ENCODE measurements around the gene SFT2D3.
A peak's percentile ranks its signal among the peaks of the same experiment; 100 is the strongest.

The SFT2D3 gene, protein sequence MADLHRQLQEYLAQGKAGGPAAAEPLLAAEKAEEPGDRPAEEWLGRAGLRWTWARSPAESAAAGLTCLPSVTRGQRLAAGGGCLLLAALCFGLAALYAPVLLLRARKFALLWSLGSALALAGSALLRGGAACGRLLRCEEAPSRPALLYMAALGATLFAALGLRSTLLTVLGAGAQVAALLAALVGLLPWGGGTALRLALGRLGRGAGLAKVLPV

DNA sequence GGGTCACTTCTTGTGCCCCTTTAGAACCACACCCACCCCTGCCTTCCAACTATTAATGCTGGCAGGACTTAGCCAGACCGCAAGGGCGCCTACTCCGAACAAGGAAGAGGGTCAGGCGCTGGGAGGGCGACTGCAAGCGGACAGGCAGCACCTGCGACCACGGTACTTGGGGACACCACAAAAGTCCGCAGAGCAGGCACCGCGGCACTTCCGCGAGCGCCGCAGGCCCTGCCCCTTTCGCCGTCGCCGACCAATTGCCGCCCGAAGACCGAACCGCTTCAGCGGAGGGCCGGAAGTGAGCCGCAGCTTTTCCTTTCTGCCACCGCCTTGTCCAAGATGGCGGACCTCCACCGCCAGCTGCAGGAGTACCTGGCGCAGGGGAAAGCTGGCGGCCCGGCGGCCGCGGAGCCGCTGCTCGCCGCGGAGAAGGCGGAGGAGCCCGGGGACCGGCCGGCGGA, at the start of gene SFT2D3:
Gene SFT2D3, plus strand, starts transcription at position 305 of the 458 bp plus-strand sequence. Its CDS starts 32 bp downstream, at position 337.
- peak; percentile 95 for DNase-seq (ENCODE audit: low spot score)

DNA sequence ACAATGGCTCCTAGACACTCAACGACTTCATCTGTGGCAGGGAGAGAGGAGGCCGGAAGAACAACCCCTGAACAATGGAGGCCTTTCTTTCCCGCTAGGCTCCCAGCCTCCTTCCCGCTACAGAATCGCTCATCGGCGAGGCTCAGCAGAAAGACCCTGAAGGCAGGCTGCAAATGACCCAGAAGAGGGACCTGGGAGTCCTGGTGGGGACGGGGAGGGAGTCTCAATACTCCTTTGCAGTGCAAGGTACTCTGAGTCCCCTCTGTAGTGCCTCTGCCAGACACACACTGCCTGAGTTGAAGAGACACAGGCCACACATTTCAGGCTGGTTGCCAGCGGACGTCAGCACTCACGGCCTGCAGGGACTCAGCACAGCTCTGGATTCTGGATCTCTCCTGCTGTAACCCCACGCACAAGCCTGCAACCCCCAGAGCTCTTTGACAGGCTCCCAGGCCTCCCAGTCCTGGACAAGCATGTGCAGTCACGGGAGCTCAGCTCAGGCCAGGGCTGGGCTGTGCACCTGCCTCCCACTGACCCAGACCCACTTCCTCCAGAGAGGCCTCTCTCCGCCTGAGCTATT, 49.2 kb upstream of the SFT2D3 start:
- peak; percentile 84 for DNase-seq (ENCODE audit: low spot score)

DNA sequence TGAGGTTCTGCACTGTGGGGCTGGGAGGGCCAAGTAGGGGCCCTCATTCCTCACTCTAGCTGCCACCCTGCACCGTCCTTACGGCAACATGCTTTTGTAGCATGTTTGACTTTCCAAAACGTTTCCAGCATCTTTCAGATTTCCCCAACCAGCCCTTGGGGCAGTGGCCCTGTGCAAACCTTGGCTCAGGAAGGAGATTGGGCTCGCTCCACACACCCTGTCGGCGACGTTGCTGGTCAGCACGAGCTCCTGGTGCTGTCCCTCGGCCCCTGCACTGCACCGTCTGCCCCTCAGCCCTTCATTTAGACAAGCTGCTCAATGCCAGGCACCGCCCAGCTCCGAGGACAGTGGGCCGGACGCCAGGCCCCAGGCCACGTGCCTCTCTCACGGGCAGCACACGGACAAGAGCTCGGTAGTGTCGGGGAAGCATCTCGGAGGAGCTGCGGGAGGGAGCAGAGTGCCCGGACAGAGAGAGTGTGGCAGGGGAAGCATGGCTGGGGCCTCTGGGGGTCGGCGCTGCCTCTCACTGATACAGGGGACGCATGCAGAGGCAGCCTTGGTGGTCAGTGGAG, 48.4 kb upstream of the SFT2D3 start:
- no peak for DNase-seq (ENCODE audit: low spot score)

DNA sequence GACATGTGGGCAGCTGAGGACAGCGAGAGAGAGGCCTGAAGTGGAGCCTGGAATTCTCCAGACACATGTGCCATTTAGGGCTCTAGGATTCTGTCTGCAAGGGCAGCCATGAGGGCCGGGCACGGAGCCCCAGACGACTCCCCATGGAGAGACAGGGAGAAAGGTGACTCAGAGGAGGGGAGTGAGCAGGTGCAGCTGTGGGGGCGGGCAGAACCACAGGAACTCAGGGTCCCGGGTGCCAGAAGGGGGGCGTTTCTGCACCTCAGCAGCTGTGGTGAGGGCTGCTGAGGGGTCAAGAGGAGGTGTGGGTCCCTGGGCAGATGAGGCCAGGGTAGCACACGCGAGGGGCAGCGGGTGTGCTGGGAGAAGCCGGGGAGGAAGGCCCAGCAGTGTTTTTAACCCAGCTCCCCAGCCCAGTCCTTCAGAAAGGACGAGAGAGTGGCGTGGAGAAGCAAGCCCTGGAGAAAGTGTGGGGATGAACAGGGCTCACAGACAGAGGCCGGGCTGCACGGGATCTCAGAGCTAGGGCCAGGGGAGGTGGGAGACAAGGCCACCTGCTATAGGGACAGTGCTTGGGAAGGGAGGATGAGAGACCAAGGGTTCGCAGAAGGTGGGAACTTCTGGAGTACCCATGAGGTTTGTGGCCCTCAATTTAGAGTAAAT, 47.7 kb upstream of the SFT2D3 start:
- DNase-seq (ENCODE audit: low spot score) = no peak

DNA sequence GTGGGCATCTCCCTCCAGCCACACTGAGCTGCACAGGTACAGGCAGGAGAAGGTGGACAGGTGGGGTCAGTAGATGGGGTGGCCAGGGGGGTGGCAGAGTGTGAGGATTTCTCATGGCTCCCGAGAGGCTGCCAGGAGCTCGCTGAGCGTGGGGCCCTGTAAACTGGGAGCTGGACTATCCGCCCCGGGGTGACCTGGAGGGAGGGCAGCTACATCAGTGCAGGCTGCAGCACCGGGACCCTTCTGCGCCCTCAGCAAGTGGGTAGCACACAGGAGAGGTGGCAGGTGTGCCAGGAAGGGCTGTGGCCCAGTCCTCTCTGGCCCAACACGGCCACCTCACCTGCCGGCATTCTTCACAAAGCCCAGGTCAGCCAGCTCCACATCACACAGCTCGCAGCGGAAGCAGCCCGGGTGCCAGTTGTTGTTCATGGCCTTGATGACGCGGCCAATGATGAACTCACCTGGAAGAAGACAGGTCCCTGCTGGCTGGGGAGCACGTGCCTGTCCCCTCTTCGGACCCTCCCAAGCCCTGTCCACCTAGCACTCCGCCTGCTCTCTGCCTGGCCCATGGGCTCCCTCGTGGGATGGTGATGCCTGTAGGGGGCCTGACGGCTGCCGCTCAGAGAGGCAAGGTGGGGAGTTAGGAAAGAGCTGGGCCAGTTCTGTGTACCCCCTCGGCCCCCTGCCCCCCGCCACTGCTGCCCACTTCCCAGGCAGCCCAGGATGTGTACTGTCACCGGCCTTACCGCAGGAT, 47.0 kb upstream of the SFT2D3 start:
- DNase-seq (ENCODE audit: low spot score) = no peak

DNA sequence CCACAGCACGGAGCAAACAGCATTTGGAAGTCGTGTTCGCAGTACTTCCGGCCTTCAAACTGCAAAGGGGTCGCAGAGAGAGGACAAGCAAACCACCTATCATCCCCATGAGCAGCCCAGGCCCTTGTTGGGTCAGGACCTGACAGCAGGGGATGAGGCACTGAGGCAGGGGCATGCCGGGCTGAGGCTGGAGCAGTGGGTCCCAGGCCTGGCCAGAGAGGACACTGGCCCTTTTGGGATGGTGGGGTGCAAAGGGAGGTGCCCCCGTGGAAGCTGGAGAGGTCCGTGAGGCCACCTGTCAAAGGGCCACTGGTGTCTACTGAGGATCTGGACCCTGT, 46.5 kb upstream of the SFT2D3 start:
- DNase-seq (ENCODE audit: low spot score) = no peak

DNA sequence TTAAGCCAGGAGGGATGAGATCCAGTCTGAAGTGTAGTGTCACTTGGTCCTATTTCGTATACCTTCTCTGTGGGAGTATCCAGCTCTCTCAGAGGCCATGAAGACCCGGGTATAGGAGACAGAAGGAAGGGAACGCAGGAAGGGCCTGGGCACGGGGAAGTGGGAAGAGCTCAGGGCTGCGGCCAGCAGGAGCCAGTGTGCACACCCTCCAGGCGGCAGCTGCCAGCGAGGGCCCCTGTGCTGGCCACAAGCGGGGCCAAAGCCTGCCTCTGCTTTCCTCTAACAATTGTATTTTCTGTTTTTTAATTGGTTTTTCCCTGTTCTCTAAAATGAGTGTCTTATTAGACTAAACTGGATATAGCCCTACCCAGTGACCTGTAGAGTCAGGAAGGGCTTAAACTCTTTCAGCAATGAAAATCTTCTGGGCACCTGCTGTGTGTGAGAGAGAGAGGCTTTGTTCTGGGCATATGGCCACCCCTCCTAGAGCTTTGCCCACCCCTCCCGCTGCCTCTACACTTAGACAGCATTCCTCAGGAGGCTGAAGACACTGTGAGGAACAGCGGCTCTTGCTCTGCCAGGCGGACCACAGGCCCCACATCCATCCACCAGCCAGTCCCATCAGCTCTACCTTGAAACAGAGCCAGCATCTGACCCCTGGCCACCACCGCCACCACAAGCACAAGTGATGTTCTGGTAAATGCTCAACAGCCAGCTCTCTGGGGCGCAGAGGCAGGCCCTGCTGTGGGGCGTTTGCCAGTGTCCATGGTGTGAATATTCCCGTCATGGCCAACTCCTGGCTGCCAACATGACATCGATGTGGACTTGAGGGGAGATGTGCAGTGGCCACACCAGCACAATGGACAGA, 45.9 kb upstream of the SFT2D3 start:
- DNase-seq (ENCODE audit: low spot score) = no peak

DNA sequence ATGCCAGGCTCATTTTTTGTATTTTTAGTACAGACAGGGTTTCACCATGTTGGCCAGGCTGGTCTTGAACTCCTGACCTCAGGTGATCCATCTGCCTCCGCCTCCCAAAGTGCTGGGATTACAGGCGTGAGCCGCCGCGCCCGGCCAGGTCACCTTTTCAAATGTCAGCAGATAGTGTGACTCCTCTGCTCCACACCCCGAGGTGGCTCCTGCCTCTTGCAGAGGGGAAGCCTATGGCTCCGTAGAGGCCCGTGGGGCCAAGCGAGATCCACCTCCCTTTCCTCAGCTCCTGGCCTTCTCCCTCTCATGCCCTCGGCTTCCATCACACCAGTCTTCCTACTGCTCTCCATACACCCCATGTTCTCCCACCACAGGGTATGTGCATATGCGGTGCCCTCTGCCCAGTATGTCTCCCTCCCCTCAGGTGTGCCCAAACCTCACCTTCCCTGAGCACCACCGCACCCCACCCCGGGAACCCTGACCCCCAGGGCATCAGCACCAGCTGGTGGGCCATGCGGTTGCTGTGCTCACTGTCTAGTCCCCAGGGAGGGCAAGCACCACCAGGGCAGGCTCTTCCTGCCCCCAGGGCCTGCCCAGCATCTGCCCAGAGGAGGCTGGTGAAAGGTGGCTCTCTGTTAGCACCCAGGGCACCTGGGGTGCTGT, 44.6 kb upstream of the SFT2D3 start:
- no peak for DNase-seq (ENCODE audit: low spot score)

DNA sequence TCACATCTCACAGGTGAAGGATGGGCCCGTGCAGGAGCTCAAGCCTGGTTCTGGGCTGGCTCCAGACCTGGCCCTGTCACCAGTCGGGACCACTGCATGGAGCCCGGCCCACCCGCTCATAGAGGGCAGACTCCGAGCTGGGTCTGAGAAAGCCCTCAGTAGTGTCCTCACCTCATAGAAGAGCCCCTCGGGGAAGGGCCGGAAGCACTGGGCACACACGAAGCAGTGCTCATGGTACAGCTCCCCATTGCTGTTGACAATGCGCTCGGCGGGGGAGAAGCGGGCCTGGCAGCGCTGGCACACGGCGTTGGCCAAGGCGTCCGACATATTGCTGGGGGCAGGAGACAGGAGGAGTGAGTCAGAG, 44.1 kb upstream of the SFT2D3 start:
- DNase-seq (ENCODE audit: low spot score) = no peak

DNA sequence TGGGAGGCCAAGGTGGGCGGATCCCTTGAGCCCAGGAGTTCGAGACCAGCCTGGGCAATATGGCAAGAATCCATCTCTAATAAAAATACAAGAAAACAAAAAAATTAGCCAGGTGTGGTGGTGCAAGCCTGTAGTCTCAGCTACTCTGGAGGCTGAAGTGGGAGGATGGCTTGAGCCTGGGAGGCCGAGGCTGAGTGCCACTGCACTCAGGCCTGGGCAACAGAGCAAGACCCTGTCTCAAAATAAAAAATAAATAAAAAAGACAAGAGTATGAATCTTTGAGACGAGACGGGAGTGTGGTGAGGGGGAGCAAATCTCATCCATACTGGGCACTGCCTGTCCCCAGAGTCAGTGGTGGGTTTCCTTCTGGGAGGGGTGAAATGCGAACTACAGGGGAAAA, 43.2 kb upstream of the SFT2D3 start:
- no peak for DNase-seq (ENCODE audit: low spot score)

DNA sequence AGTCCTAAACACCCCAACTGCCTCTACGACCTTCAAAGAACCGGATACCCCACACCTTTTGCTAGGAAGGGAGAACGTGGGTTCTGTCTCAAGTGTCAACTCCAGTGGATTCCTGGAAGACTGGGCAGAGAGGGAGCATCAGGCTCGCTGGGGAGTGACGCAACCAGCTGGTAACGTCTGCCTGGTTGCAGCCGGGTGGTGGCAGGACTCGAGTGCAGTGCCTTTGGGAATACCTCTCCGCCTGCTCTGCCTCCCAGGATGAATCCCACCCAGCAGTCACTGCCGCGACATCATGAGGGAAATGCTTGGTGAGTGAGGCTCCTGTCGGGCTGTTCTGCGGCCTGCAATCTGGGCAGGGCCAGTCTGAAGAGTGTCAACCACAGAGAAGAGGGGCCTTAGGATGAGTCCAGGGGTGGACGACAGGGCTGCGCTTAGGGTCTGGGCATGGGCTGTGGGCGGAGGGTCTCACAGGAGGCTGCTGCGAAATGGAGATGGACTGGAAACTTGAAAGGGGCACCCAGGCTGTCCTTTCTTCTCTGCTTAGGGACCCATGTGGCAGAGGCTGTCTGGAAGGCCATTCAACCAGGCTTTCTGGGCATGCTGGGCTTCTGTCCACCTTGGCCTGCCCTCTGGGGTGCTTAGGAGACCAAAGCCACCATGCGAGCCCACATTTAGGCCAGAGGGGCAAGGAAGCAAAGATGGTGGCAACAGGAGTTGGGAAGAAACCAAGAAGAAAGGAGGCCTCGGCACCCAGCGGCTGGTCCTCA, 42.5 kb upstream of the SFT2D3 start:
- DNase-seq (ENCODE audit: low spot score) = no peak

DNA sequence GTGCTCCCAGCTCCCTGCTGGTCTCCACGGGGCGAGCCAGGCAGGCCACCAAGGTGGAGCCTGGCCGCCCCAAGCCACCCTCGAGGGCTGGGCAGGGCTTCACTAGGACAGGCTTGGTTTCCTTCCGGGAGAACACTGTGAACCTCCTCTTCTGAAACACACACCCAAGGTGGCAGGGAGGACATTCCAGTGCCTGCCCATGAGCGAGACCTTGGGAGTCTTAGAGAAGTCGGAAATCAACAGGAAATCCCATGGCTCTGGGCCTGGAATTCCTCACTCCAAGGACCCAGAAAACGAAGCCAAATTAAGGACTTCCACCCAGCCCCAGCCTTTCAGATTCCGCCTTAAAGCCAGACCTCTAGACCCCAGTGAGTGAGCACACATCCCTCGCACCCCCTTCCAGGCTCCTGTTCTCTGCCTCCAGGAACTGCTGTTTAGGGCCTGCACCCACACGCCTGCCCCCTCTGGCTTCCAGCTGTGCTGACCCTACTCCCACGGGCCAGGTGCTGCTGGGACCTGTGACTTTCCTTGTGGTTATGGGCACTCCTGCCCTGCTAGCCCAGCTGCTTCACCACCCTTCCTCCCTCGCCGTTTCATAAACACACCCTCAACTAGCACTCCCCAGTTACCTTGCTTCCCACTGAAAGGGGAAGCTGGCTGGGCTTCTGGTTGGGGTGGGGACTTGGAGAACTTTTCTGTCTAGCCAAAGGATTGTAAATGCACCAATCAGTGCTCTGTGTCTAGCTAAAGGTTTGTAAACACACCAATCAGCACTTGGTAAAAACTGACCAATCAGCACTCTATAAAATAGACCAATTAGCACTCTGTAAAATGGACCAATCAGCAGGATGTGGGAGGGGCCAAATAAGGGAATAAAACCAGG, 41.6 kb upstream of the SFT2D3 start:
- DNase-seq (ENCODE audit: low spot score) = no peak

DNA sequence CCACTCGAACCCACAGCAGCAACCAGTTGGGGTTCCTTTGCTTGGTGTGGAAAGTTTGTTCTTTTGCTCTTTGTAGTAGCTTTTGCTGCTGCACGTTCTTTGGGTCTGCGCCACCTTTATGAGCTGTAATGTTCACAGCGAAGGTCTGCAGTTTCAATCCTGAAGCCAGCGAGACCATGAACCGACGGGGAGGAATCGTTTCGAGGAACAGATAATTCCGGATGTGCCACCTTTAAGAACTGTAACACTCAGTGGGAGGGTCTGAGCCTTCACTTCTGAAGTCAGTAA, 41.1 kb upstream of the SFT2D3 start:
- DNase-seq (ENCODE audit: low spot score) = no peak

DNA sequence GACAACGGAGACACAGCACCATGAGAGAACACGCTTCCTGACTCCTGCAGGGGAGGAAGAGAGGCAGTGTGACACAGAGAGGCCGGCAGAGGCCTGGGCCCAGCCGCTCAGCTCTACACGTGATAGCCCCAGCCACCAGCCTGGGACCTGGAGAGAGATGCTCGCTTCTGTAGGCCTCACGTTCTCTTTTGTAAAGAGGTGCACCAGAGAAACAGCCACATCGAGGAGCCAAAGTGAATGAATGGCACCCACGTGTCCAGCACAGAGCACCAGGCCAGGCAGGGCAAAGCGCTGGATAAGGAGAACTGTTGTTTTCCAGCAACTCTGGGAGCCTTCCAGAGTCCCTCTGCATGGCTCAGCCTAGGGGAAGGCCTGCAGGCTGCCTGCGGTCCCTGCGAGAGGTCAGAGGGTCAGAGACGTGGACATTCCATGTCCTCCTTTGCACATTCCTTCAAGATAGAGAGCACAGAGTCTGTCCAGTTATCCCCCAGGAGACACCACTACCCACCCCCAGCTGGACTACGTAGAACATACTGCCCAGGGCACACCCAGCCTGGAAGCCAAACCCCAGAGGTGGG, 40.1 kb upstream of the SFT2D3 start:
- DNase-seq (ENCODE audit: low spot score) = peak; percentile 66

DNA sequence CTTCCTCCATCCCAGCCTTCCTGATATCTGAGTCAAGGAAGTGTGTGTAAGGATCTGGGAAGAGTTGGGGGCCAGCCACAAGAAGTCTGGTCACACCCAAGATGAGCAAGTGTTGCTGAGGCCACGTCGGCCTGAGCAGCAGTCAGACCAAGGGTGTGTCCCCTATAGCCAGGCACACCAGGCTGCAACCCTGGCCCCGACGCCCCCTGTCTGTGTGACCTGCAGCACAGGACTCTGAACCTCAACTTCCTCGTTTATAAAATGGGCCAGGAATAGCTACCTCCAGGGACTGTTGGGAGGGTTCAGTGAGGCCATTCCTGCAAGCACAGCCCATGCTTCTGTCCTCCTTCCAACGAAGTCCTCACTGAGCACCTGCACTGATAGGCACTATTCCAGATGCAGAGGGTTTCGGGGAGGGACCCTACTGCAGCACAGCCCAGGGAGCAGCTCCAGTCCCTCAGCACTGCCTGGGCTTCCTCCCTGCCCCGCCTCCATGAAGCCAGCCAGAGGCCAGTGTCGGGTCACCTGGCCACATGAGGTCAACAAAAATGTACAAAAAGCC, 39.3 kb upstream of the SFT2D3 start:
- DNase-seq (ENCODE audit: low spot score) = no peak

DNA sequence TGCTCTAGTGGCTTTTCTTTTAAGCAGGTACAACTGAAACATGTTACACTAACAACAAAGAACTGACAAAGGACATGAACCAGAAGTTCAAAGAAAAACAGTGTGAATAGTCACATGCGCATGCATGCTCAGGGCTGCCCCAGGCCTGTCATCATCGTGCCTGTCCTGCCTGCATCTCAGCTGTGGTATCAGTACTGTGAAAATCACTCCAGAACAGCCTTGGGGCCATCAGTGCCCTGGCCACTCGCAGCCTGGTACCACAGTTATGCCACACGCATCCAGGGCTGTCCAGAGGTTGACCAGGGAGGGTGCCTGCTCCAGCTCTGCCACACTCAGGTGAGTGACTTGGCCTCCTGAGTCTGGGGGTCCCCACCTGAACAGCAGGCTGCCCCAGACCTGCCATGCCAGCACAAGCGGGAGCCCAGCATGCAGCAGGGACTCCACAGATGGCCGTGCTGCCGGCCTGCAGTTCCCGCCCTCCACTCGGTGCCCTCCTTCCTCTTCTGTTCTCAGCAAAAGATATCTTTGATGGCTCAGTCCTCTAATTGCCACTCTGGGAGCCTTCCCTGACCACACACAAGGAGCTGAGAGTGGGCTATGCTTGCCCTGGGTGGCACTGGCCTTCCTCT, 38.2 kb upstream of the SFT2D3 start:
- DNase-seq (ENCODE audit: low spot score) = no peak

DNA sequence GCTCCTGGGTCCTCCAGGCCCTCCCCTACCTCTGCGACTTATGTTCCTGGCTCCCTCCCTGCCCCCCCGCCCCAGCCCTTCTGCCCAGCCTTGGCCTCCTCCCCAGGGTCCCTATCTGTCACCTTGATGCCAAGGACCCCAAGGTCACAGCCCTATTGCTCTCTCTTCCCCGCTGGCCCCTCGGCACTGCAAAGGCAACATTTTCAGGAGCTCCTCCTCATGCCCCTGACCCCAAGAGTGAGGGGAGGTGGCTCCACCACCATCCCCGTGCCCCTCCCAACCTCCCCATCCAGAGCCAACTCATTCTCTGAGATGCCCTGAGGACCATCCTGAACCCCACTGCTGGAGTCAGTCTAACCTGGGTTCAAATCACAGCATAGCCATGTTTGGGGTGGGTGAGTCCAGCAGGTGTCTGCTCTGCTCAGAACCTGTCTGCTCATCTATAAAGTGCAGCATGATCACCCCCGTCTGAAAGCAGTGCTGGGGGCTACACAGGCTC, 37.7 kb upstream of the SFT2D3 start:
- no peak for DNase-seq (ENCODE audit: low spot score)

Data from Ammon's horn (tissue), 1 donor.